ENCODE results near the gene WNT11.

GRCh38 chr11:76243957-76244285 lies 37.6 kb upstream of the WNT11 start:
- TF ChIP-seq, protein P1, sequence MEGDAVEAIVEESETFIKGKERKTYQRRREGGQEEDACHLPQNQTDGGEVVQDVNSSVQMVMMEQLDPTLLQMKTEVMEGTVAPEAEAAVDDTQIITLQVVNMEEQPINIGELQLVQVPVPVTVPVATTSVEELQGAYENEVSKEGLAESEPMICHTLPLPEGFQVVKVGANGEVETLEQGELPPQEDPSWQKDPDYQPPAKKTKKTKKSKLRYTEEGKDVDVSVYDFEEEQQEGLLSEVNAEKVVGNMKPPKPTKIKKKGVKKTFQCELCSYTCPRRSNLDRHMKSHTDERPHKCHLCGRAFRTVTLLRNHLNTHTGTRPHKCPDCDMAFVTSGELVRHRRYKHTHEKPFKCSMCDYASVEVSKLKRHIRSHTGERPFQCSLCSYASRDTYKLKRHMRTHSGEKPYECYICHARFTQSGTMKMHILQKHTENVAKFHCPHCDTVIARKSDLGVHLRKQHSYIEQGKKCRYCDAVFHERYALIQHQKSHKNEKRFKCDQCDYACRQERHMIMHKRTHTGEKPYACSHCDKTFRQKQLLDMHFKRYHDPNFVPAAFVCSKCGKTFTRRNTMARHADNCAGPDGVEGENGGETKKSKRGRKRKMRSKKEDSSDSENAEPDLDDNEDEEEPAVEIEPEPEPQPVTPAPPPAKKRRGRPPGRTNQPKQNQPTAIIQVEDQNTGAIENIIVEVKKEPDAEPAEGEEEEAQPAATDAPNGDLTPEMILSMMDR (conservative IDR thresholded peaks at IDR 0.05; ENCODE audit: low read depth, low read length) = no peak
- TF ChIP-seq EZH2phosphoT487 (IDR thresholded peaks at IDR 0.05; ENCODE audit: borderline replicate concordance, low read length) (no peak), EZH2 (IDR thresholded peaks at IDR 0.05; ENCODE audit: low read length, unreplicated experiment) (no peak)
